PC-3 (cell line): ENCODE results near the gene FAR1.

ENCODE experiments used
- EZH2 ChIP-seq: fragments of 300-600 bp; sonication (generic); IDR thresholded peaks from one replicate; pipeline ENCODE4 v1.6.1; 2017; ENCODE audit warnings: antibody characterized with exemption, mild to moderate bottlenecking, low read length; ENCODE audit not compliant: unreplicated experiment
- EZH2phosphoT487 ChIP-seq: fragments of 300-600 bp; sonication (generic); IDR thresholded peaks from 2 replicates; pipeline ENCODE4 v1.6.1; 2018; ENCODE audit warnings: mild to moderate bottlenecking, antibody characterized with exemption, low read length, borderline replicate concordance
- TF ChIP-seq, protein P1 (sequence below): fragments of 300-600 bp; sonication (generic); conservative IDR thresholded peaks from 2 replicates; pipeline ENCODE4 v1.5.1; 2017; ENCODE audit warnings: antibody characterized with exemption, low read depth, mild to moderate bottlenecking, low read length

- TF ChIP-seq, protein P1, sequence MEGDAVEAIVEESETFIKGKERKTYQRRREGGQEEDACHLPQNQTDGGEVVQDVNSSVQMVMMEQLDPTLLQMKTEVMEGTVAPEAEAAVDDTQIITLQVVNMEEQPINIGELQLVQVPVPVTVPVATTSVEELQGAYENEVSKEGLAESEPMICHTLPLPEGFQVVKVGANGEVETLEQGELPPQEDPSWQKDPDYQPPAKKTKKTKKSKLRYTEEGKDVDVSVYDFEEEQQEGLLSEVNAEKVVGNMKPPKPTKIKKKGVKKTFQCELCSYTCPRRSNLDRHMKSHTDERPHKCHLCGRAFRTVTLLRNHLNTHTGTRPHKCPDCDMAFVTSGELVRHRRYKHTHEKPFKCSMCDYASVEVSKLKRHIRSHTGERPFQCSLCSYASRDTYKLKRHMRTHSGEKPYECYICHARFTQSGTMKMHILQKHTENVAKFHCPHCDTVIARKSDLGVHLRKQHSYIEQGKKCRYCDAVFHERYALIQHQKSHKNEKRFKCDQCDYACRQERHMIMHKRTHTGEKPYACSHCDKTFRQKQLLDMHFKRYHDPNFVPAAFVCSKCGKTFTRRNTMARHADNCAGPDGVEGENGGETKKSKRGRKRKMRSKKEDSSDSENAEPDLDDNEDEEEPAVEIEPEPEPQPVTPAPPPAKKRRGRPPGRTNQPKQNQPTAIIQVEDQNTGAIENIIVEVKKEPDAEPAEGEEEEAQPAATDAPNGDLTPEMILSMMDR, result no peak
- TF ChIP-seq EZH2phosphoT487, result no peak
- no peak for TF ChIP-seq EZH2
These were observed 100.7 kb downstream of the FAR1 start for GRCh38 chr11:13769188-13769587.
